Measurements from ENCODE around the gene CAMKMT.

Gene CAMKMT

DNA sequence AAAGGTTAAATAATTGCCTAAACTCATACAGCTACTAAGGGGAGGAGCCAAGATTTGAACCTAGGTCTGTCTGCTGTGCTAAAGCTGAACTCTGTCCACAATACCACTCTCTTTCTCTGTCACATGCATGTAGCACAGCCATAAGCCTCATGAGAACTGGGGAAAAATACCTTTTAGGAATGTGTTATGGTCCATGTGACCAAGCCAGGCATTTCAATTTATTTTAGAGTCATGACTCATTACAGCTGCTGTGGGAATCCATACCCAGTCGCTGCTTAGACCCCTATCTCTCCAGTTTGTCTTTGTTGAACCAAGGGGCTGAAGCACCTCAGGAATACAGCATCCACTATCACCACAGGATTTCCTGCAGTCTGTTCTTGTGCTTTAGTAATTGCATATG lies 379.8 kb downstream of the CAMKMT start:
- DNase-seq (ENCODE audit: low read depth, low spot score), result no peak

DNA sequence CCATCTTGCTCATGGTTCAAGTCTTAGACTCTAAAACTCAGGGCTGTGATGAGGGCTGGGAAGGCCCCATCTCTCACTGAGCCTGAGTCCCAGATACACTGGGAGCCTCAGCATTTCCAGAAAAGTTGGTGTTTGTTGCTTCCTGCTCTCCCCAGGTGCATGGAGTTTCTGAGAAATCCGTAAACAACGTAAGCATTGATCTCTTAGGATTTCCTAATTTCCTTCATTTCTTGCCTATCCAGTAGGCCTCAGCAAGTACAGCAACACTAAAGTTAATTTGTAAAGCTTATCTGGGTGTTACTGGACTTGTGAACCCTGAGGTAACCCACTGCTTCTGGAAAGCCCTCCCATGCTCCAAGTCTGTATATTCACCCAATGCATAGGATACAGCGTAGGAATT lies 380.3 kb downstream of the CAMKMT start:
- no peak for DNase-seq (ENCODE audit: low read depth, low spot score)

DNA sequence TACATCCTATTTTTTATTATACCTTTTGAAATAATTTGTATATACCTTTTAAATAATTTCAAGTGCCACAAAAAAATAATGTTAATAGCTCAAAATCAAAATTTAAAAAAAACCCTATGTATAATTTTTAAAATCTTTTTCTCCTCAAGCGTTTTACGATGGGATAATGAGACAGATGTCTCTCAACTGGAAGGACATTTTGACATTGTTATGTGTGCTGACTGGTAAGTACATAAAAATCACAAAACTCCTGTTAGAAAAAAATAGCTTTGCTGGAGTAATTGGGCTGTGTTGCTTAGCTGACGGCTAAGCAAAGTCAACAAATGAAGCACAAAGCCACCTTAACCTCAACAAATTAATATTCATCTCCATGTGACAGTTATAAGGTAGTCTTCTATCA lies 381.7 kb downstream of the CAMKMT start:
- DNase-seq (ENCODE audit: low read depth, low spot score), result no peak

DNA sequence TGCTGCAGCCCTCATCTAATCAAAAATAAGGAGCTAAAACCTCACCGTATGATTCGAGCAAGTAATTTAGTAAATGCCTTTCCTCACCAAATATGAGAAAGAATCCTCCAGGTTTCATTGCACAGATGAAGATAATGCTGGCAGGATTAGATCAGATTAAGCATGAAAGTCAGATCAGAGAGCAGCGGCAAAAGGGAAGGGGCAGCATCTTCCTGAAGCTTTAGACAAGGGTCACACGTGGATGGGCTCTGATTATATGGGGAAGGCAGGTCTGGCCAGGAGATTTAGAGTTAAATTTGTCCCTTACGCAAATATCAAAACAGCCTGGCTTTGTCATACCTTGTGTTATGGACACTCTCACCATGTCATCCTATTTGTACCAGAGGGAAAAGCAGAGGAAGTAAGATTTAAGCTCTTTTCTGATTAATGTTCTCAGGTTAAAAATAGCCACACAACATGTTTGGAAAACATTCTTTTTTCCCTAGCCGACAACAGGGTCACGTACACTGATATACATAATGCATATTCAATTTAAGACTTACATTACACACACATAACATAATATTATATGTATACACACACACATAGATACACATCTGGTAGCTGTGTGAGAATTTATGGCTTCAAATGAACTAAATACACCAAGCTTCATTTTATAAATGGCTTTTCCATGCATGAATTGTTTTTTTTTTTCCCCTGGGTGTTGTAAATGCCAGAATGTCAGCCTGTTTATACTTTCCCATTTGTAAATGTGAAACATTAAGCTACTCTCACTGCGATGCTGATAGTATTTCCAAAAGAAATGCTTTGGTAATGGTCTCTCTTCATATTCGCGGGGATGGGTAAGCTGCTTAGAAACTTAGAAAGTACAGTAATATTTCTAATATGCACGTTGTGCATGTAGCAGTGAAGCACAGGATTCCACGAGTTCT lies 383.5 kb downstream of the CAMKMT start:
- DNase-seq (ENCODE audit: low read depth, low spot score), result no peak

DNA sequence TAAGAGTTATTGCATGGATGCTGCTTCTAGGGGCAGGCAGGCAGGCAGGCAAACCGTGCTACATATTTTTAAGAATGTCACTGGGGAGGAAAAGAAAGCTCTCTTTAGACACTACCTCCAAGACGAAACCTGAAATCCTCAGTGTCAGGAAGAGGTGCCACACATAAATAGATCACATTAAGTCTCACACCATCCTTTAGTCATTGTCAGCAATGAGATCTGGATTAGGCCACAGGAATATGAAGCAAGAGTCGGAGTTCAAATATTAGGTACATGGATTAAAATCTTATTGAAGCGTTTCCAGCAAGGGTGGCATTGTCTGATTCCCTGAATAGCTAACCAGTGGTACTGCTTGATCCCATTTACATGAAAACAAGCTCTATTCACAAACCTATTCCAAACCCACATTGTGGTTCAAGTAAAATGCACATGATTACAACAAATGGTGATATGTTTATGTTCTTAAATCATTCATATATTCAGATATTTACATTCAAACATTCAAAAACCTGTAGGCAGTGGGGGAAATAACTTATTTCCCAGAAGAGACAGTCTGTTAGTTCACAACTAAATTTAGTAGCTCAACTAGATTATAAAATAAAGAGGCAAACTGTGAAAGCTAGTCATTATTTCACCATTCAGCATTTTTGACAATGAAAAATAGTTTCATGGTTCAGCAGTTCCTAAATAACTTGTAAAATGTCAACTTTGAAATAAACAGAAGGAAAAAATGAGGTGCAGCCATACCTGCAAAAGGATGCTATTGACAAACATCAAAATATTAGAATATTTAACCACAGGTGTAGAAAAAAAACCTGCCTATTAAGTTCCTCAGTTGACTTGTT lies 384.4 kb downstream of the CAMKMT start:
- DNase-seq (ENCODE audit: low read depth, low spot score), result no peak

DNA sequence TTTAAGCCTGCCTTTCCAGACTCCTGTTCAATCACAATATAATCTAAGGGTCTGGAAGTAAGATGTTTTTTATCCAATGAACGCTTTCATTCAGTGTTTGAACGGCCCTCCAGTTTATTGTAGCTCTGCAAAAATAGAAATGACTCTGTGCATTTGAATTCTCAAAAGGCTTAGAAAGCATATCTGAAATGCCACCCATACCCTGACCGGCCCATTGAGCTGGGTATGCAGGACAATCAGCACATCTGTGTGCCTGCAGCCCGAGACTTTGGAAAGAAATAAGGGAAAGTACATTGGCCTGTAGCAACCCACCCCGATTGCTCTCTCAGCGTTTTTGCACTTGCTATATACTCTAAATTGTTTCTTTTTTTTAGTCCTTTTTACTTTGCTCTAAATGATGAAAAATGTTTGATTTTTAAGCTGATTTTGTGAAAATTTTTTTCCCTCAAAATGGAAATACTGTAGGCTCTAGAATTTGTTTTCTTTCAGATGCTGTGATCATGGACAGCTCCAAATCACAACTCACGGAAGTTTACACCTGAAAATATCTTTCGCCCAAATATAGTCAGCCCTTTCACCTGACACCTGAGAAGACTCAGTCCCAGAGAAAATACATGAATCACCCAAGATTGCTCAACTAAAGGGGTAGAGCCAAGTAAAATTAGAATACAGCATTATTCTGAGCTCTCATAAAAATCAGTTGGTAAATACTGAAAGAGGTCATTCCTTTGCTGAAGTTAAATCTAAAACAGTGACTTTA lies 385.3 kb downstream of the CAMKMT start:
- no peak for DNase-seq (ENCODE audit: low read depth, low spot score)

DNA sequence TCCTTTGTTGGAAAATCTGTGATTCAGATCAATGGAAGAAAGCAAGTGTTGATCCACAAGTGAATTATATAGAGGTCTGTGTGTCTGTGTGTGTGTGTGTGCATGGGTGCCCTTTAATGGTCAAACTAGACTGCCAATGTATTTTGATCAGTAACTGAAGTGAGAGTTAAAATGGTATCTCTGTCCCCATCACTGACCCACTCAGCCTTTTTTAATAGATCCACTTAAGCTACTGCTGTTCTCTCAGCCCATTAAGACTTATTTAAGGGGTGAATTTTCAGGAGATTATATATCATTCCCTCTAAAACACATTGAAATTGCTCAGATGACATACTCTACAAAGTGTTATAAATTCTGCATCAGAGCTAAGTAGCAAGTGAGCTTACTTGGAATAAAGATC lies 386.0 kb downstream of the CAMKMT start:
- no peak for DNase-seq (ENCODE audit: low read depth, low spot score)

DNA sequence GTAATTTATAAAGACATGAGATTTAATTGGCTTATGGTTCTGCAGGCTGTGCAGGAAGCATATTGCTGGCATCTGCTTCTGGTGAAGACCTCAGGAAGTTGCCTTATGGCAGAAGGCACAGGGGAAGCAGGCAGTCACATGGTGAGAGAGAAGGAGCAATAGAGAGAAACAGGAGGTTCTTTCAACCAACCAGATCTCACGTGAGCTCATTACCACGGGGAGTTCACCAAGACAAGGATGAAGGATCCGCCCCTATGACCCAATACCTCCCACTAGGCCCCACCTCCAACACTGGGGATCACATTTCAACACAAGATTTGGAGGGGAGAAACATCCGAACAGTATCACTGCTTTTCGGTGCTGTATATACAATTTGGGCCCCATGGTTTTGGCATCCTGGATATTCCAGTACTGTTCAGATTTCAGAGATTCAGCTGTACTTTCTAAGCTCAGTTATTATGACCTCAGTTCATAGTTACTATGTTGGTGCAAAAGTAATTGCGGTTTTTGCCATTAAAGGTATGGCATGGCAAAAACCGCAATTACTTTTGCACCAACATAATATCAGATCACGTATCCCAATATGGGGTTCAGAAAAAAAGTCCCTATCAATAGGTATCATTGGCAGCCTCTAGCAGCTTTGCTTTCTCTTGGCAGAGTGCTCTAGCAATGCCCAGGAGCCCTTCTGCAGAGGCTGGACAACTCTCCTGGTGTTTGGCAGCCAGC lies 390.2 kb downstream of the CAMKMT start:
- peak; percentile 62 for DNase-seq (ENCODE audit: low read depth, low spot score)

DNA sequence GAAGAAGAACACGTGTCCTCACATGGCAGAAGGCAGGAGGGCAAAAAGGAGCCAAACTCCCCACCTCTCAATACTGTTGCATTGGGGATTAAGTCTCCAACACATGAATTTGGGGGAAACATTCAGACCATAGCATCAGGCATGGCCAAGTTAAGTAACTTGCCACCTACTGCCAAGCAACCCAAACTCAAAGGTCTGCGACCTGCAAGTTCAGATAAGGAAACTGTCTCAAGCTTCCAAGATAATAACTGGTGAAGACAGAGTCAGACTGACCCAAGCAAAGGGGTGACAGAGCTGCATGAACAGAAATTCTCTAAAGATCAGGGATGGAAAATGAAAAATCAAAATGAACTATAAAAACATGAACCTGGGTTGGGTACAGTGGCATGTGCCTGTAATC lies 391.0 kb downstream of the CAMKMT start:
- DNase-seq (ENCODE audit: low read depth, low spot score), result no peak

DNA sequence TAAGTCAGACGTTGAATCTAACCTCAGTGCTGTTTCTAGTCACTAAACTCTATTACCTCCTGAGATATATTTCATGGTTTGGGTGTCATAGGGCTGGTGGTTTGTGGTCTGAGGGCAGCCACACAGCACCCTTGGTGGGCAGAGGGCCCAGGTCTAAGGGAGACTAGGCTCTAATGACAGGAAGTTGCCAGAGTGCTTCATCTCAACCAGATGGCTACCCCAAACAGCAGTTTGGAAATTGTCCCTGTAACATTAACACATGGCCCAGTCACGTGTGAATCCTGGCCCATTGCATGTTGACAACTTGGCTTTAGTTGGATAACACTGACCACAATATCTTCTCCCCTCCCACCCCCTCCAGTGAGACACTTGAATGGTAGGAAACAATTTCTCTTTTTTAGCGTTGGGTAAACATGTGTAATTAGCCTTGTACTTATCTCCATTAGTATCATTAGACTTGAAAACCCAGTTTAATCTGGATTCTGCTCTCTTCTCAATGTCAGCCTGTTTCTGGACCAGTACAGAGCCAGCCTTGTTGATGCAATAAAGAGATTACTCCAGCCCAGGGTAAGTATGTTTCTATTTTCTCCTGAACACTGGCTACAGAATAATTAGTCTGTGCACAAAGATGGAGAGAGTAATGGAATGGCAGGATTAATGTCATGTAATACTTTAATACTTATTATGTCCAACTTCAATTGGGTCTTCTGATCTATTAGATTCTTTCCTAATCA lies 392.0 kb downstream of the CAMKMT start:
- no peak for DNase-seq (ENCODE audit: low read depth, low spot score)

DNA sequence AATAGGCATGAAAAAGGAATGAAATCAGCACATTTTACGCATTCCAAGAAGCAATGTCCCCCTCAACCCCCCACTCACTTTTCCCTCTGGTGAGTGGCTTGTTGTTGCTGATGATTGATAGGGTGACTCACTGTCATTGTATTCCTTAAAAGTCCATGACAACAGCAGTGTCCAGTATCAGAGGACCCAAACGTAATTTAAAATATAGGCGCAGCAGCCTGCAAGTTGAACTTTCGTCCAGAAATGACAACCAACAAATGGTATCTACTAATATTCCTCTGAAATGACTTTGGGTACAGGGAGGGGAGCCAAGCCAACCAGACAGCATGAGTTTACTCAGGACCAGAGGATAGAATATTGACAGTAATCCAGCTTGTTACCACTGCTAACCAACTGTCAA lies 396.8 kb downstream of the CAMKMT start:
- DNase-seq (ENCODE audit: low read depth, low spot score), result no peak

DNA sequence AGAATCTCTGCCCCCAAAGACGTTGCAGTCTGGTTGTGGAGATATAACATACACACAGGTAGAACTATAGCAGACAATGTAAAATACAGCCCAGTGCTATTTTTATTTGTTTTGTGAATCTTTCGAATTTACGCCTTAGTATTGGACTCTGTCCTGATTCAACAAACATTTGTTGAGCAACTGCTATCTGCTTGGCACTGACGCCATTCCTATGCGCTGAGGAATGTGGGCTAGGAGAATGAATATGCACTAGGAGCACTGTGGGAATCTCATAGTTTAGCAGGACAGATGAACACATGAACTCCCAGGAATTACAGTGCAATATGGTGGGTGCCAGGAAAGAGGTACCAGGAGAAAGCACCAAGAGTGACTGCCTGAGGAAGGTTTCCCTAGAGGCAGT lies 398.1 kb downstream of the CAMKMT start:
- no peak for DNase-seq (ENCODE audit: low read depth, low spot score)

DNA sequence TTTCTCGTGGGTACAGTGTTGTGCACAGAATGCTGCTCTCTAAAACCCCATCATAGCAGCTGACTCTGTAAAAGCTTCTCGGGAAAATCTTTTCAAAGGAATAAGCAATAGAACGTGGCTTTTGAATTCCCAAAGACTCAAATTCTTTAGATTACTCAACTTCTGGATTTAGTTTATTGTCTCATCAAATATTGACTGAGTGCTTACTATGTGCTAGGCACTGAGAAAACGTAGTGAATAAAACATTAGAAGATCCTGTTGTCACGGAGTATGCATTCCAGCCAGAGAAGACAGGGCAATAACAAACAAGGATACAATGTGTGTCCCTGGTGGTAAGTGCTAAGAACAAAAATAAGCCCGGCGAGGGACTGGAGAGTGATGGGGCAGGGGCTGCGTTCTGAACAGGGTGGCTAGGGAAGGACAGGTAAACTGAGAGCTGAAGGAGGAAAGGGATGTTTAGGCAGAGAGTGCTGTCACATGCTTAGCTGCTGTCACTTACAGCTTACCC lies 401.6 kb downstream of the CAMKMT start:
- no peak for DNase-seq (ENCODE audit: low read depth, low spot score)

DNA sequence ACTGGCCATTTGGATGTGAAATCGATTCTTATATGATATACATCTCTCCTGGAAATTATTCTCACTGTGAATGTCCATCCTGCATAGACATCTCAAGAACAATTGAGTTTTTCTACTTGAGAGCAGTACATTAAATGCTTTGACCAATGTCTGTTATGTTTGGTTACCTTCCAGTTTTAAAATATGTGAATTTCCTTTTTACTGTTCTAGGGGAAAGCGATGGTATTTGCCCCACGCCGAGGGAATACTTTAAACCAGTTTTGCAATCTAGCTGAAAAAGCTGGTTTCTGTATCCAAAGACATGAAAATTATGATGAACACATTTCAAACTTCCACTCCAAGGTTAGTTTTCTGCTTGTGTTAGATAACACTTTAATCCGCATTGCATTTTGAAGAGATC lies 404.5 kb downstream of the CAMKMT start:
- no peak for DNase-seq (ENCODE audit: low read depth, low spot score)

DNA sequence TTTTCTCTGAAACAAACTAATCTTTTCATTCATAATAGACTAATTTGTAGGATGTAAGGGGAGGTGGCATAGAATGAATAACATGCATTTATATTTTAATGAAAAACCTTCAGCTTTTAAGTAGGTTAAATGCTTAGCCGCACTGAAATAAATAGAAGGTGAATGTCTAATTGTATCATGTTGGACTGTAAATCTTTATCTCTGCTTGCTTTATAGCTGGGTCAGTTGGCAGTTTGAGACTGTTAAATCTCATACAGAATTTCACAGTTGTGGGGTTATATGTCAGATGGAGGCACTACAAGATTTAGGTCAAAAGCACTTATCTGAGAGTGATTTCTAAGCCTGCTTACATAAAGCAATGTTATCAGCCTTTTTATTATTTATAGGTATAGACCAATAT lies 405.0 kb downstream of the CAMKMT start:
- no peak for DNase-seq (ENCODE audit: low read depth, low spot score)

DNA sequence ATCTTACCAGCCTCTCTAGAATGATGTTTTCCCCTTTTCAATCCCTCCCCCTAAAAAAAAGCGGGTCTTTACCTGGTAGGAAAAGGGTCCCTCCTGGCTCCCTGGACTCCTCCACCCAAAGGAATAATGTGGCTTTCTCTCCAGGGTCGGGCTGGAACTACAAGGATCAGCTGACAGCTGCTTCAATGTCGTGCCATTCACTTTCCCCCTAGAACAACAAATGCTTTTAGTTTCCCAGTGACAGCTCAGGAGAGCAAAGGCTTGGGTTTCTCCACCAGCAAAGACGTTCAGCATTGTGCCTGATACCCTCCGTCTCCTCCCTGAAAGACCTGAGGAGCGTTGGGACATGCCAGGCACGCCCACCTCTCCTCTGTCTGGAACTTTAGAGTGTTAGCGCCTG lies 405.9 kb downstream of the CAMKMT start:
- no peak for DNase-seq (ENCODE audit: low read depth, low spot score)

DNA sequence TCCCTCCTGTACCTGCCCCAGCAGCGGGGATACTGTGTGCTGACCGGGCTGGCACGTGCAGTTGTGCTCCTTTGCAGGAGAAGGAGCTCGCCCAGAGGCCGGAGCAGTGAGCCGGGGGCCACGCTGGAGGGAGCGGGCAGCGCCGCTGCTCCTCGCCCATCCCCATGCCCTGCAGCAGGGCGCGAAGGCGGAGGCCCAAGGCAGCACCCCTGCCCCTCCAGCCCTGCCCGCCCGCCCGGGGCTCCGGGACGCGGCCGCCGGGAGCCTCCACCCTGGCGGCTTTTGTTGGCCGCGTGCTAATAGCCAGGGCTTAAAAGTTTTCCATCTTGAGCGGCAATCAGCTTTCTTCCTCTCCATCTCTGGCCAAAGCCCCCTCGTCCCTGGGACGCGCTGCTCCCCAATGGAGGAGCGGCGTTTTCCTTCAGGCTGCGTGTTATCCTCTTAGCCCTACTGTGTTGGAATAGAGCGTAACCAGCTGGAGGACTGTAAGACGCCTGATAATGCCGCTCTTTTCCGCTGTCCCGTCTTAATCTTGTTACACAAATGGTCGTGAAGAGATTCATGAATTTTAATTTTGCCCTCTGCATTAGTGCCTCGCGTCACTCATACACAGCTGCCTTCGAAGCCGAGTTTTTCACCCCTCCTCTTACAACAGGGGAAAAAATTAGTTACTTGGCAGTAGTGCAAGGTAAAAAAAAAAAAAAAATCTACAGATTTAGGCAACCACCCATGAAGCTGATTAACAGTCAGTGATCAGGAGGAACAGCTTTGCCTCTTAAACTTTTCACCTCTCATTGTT lies 406.9 kb downstream of the CAMKMT start:
- DNase-seq (ENCODE audit: low read depth, low spot score), result peak; percentile 55

DNA sequence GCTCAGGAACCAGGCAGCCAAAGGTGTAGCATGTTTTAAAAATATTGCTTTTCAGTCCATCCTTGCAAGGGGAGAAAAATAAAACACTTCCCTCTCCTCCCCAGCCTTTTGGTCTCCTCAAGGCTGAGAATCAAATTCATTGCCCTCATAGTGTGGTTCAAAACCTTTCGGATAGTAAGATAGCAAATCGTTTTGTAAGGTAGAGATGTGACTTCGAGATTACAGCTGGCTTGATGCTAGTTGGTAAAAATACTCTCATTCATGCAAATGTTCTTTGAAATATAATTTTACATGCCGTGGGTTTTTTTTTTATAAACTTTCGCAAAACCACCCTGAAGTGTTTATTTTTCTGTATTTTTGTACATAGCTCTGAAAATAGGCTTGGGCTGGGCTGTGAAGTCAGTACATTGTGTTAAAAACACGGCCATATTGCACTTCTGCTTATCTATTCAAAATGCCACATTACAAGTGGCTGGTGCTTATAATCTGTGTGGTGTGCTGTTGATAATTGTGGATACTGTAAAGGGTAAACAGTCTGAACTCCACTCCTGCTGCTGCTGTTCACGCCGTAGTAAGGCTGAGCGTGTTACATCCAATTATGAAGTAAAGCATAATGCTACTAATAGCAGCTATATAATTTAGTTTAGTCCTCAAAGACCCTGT lies 407.7 kb downstream of the CAMKMT start:
- no peak for DNase-seq (ENCODE audit: low read depth, low spot score)

Measured in ELF-1 (cell line).